GM19468 (cell line): ENCODE measurements around the gene SLC51B.
"Not testable (repeated sequence)": the region's sequence is repeated elsewhere in the genome, so short reads cannot be mapped to it uniquely, and the experiment has no call there.

Experiments
- ATAC-seq: cut with Tn5 transposase; IDR thresholded peaks from one replicate; pipeline ENCODE4 v1.9.1; 2021; ENCODE audit warnings: mild to moderate bottlenecking, moderate library complexity, moderate number of reproducible peaks; ENCODE audit not compliant: unreplicated experiment; ENCODE audit errors: extremely low read depth

Gene SLC51B

GRCh38 chr15:65096481-65097385, 51.5 kb downstream of the SLC51B start:
- no peak for ATAC-seq

- ATAC-seq, result no peak
Observed at GRCh38 chr15:65097651-65098263, 52.6 kb downstream of the SLC51B start.

GRCh38 chr15:65099336-65099735, 54.1 kb downstream of the SLC51B start:
- ATAC-seq, result no peak

GRCh38 chr15:65099801-65100200, 54.6 kb downstream of the SLC51B start:
- ATAC-seq, result not testable (repeated sequence)

- ATAC-seq, result no peak
Observed at GRCh38 chr15:65100442-65100841, 55.3 kb downstream of the SLC51B start.

GRCh38 chr15:65101411-65101890, 56.3 kb downstream of the SLC51B start:
- ATAC-seq, result no peak

GRCh38 chr15:65101891-65102708, 56.9 kb downstream of the SLC51B start:
- no peak for ATAC-seq

- no peak for ATAC-seq
Observed at GRCh38 chr15:65102912-65103311, 57.7 kb downstream of the SLC51B start.
